SKM-1 treated with dmso at 0.1 percent for 144 hours (cell line): Measurements from ENCODE around the gene FAF1.
"Not testable (repeated sequence)": the region's sequence is repeated elsewhere in the genome, so short reads cannot be mapped to it uniquely, and the experiment has no call there.

Experiments
- DNase-seq: peaks from one replicate; lab custom pipeline; 2025; ENCODE audit not compliant: unreplicated experiment; lab: John Stamatoyannopoulos, UW

Gene FAF1

DNA sequence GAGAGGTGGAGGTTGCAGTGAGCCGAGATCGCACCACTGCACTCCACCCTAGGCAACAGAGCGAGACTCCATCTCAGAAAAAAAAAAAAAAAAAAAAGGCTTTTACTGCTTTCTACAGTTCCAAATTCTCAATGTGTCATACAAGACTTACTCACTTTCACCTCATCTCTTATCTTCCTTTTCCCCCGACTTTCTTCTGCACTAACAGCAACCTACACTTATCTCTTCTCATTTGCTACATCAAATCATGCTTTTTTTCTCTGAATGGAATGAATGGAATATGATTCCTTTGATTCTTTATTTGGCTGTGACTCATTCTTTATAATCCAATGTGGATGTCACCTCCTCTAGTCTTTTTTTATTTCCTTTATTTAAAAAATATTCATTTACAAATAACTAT is 368.5 kb downstream of the FAF1 start:
- DNase-seq, result no peak

GRCh38 chr1:50582346-50582745 is 377.7 kb downstream of the FAF1 start:
- no peak for DNase-seq

- no peak for DNase-seq
Observed at GRCh38 chr1:50570066-50570468, 390.0 kb downstream of the FAF1 start.

DNA sequence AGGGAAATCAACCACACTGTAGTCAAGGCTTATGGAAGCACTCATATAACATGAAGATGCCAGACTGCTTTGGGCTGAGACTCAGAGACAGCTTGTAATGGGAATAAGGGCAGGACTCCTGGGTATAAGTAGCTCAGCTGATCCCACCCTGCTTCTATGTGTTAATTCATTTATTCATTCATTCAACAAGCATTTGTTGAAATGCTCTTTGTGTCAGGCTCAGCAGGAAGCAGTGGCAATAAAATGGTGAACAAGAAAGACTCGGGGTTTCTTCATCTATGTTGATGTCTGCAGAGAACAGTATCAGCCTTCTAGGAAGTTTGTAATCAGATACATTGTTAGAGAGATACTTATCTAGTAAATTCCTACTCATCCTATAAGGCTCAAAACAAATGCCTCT is 391.3 kb downstream of the FAF1 start:
- no peak for DNase-seq

DNA sequence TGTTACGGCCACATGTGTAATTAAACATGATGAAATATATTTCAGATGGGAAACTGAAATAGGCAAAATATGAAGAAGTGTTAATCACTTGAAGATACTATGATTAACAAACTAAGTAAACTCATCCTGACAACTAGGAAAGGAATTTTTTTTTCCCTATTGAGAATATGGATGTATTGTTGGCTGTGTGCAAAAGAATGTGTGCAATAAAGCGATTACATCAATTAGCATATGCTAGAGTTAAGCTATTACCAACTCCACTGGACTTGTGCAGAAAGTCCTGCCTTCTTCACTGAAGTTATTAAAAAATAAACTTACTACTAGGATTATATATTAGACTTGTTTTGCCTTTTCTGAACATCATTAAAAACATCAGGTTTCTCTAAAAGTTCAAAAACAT is 393.7 kb downstream of the FAF1 start:
- DNase-seq, result no peak

GRCh38 chr1:50564417-50564816 is 395.6 kb downstream of the FAF1 start:
- no peak for DNase-seq

GRCh38 chr1:50562106-50562505 is 398.0 kb downstream of the FAF1 start:
- DNase-seq, result no peak

DNA sequence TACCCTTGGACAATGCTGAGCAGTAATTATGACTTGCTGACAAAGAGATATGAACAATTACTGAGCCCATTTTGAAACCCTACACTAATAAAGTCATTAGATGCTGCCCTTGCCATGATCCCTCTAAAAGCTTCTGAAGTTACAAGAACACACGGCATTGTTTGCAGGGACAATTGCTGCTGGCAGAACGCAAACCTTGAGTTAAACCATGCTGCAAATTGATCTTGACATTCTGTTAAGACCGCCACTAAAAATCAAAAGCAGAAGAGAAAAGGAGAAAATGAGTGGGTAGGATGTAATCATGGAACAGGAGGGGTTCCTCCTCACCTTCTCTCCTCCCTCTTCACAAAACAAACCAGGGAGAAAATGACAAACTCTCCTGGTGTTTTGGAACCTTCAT is 400.6 kb downstream of the FAF1 start:
- DNase-seq, result no peak

DNA sequence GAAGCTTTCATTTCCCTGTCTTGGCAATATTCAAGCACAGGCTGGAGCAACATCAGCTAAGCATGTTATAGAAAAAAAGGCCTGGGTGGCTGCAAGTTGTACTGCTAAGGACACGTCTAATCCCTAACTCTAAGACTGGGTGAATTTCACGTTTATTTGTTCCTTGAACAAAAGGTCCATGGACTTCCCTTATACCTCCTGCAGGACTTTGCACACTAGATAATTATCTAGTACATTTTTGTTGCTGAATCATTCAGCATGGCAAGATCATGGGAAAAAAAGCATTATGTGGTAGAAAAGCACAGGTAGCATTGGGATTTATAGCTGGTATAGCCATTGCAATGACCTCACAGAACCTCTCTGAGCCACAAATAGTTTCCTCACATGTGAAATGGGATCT is 406.1 kb downstream of the FAF1 start:
- no peak for DNase-seq

DNA sequence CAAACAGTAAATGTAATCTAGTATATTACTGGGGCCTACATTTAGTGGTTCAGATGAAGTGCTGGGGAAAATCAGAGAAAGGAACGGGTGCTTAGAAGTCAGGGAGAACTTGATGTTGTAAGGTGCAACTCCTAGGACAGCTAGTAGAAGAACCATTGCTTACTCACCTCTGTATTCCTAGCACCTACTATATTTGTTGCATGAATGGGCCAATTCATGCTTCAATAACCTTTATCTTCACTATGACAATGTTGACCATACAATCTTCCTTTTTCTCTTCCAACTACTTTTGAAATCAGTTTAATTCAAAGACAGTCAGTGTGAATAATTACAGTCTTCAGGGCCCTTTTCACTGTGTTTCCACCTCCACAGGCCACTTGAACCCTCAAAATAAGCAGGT is 411.8 kb downstream of the FAF1 start:
- no peak for DNase-seq

DNA sequence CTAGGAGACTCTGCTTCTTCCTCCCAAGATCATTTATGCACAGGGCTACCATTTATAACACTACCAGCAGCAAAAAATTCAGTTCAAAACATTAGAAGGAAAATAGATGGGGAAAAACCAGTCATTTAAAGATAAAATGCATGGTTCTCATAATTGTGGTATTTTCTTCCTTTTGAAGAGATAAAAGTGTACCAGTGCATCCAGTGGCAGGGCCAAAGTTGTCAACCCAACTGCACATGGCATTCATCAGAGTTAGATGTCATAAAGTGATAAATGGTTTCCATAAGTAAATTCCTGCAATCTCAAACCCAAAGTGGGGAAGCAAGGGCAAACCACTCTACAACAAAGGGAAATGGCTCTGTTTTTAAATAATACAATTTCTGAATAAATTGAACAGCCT is 417.7 kb downstream of the FAF1 start:
- no peak for DNase-seq

DNA sequence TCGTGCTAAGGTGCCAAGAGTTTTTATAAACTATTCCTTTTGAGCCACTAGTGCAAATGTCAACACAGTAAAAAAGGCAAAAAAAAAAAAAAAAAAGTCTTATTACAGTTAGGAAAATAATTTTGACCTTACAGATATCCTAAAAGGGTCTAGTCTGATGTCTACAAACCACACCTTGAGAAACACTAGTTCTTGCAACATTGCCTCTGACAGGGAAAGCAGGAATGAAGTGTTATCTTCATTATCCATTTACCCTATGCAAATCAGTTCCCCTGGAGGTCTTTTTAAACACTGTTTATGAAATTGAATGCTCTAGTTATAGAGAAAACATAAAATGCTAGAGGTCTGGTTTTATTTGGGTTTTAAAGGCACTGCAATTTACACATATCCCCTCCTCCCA is 421.6 kb downstream of the FAF1 start:
- DNase-seq, result no peak

GRCh38 chr1:50531601-50532000 is 428.5 kb downstream of the FAF1 start:
- no peak for DNase-seq

DNA sequence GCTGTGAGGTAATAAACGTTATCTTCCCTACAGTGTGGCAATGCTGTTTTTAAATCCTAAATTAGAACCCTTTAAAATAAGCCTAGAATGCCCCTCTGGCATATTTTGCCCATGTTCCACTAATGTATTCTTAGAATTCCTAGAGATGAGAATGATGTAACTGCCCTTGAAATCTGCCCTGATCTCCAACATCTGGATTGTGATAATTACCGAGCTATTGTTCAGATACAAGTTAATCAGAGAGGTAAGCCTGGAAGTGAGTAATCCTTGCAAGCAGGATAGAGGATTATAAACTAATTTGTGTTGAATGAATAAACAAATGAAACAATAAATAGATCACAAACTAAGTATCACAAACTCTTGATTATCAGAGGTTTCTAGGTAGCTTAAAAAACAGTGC is 429.0 kb downstream of the FAF1 start:
- no peak for DNase-seq

- no peak for DNase-seq
Observed at GRCh38 chr1:50529510-50529909, 430.6 kb downstream of the FAF1 start.

- not testable (repeated sequence) for DNase-seq
Observed at GRCh38 chr1:50527987-50528320, 432.1 kb downstream of the FAF1 start.

GRCh38 chr1:50527249-50527986 is 432.6 kb downstream of the FAF1 start:
- DNase-seq, result no peak

GRCh38 chr1:50526431-50526830 is 433.6 kb downstream of the FAF1 start:
- no peak for DNase-seq

GRCh38 chr1:50523548-50523947 is 436.5 kb downstream of the FAF1 start:
- no peak for DNase-seq

- DNase-seq, result no peak
Observed at GRCh38 chr1:50522691-50523342, 437.2 kb downstream of the FAF1 start.

- no peak for DNase-seq
Observed at GRCh38 chr1:50521703-50522102, 438.4 kb downstream of the FAF1 start.

DNA sequence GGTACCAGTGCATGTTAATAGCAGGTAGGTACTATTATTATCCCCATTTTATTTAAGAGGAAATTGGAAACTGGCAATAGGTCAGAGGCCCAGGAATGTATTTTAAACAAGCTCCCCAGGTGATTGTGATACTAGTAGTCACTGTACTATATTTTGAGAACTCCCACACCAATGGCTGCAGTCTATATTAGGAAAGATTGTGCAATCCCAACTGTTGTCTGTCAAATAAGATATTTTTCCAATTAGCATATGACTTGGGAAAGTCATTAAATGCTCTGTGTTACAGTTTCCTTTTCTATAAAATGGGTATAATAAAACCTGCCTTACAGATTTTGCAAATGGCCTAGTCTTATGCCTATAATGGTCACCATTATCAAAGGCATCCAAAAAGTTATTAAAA is 442.6 kb downstream of the FAF1 start:
- DNase-seq, result no peak

- no peak for DNase-seq
Observed at GRCh38 chr1:50516056-50516455, 444.0 kb downstream of the FAF1 start.
